ENCODE results near the gene SAMD4B.

DNA sequence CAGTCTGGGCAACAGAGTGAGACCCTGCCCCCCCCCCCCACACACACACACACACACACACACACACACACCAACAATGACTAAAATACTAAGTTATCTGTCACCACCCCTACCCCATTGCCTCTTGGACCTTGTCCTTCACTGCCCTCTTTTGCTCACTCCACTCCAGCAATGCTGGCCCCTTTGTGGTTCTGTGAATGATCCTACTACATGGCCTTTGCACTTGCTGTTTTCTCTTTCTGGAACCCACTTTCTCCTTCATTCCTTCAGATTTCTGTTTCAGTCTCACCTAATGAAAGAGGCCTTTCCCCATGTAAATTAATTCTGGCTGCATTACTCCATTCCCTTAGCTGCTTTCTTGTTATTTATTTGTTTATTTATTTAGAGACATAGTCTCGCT lies 2.5 kb upstream of the SAMD4B start:
- TF ChIP-seq, protein P1, sequence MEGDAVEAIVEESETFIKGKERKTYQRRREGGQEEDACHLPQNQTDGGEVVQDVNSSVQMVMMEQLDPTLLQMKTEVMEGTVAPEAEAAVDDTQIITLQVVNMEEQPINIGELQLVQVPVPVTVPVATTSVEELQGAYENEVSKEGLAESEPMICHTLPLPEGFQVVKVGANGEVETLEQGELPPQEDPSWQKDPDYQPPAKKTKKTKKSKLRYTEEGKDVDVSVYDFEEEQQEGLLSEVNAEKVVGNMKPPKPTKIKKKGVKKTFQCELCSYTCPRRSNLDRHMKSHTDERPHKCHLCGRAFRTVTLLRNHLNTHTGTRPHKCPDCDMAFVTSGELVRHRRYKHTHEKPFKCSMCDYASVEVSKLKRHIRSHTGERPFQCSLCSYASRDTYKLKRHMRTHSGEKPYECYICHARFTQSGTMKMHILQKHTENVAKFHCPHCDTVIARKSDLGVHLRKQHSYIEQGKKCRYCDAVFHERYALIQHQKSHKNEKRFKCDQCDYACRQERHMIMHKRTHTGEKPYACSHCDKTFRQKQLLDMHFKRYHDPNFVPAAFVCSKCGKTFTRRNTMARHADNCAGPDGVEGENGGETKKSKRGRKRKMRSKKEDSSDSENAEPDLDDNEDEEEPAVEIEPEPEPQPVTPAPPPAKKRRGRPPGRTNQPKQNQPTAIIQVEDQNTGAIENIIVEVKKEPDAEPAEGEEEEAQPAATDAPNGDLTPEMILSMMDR (conservative IDR thresholded peaks at IDR 0.05; ENCODE audit: low read length), result no peak
- no peak for TF ChIP-seq EZH2phosphoT487 (IDR thresholded peaks at IDR 0.05; ENCODE audit: borderline replicate concordance, low read depth, low read length)
